ENCODE results near the gene PRKAB2. TPM values are rescaled to one million over a fixed set of nuclear protein-coding genes. Genes with fewer than 3 reads are reported as not detected.
"Not testable (repeated sequence)": the region's sequence is repeated elsewhere in the genome, so short reads cannot be mapped to it uniquely, and the experiment has no call there.

Gene PRKAB2
- total RNA-seq, 8 experiments from 2014 or later = 8.0 to 104 (median 38.7) TPM

DNA sequence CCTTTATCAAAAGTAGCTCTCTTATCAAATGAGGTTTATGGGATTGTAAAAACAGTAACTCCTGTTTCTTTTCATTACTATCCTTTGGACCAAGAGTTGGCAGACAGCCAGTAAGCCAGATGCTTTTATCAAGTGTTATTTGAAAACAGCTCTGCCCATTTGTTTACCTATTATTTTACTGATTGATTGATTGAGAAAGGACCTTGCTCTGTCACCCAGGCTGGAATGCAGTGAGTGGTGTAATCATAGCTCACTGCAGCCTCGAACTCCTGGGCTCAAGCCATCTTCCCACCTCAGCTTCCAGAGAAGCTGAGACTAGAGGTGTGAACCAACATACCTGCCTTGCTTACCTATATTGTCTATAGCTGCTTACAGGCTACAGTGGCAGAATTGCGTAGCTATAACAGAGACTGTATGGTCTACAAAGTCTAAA, 3.6 kb downstream of the PRKAB2 start:
- no peak overlapping the region for H3K27ac ChIP-seq
- in situ Hi-C loops (cut with MboI; ENCODE audit: low pct_unique_long_range_greater_than_20kb in 2 of 9, low sequenced_read_pairs in 9 of 9, unreplicated experiment in 9 of 9) = no loop called here
- WGBS, 10 experiments = 58 to 100% (median 65%) methylated on average over 1 to 2 of the region's 2 CpGs; no CpG with 5 or more reads in 4 of the 10 experiments
- peaks cover 21 to 22% of the 10 kb centered on the region in 2 donors for H3K4me1 ChIP-seq (replicated peaks in 1 of 2)
- H3K4me3 ChIP-seq = no peak overlapping the region
- no peak for ATAC-seq (replicated peaks in 6 of 8)

DNA sequence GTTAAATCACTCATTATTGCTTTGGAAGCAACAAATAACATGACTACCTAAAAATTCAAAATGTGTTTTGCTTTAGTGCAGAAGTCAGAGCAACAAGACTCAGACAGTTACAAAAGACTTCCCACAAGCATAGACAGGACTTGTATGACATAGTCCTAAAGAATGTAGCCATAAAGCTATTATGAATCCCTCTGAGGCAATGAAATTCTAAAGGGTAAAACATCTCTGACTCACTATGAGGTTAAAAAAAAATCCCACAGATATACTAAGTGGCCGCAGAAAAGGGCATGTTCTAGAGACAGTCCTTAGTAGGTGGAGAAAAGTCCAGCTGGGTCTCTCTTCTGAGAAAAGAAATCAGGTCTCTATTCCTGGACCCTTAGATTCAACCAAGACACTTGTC, 4.9 kb downstream of the PRKAB2 start:
- peak in 2 of 8 experiments; percentile 60 to 71 for ATAC-seq (replicated peaks in 6 of 8)
- WGBS, 10 experiments = 86 to 100% (median 89%) methylated on average over 1 of the region's 1 CpG; no CpG with 5 or more reads in 7 of the 10 experiments
- Histone ChIP-seq H3K4me3 (no peak overlapping the region), H3K4me1 (replicated peaks in 1 of 2) (peaks cover 16 to 17% of the 10 kb centered on the region in 2 donors), H3K27ac (no peak overlapping the region)
- in situ Hi-C loops (cut with MboI; ENCODE audit: low pct_unique_long_range_greater_than_20kb in 2 of 9, low sequenced_read_pairs in 9 of 9, unreplicated experiment in 9 of 9) = no loop called here

DNA sequence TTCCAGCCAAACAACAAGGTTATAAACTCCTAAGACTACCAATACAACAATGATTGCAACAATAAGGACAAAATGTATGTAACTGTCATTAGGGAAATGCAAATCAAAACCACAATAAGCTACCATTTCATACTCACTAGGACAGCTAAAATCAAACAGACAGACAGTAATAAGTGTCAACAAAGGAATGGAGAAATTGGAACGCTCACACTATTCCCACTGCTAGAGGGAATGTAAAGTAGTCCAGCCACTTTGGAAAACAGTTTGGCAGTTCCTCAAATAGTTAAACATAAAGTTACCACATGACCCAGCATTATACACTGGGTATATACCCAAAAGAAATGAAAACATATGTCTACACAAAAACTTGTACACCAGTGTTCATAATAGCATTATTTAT, 9.3 kb downstream of the PRKAB2 start:
- Histone ChIP-seq H3K27ac (no peak overlapping the region), H3K4me3 (no peak overlapping the region), H3K4me1 (replicated peaks in 1 of 2) (no peaks in the 10 kb centered on the region)
- in situ Hi-C loops (cut with MboI; ENCODE audit: low pct_unique_long_range_greater_than_20kb in 2 of 9, low sequenced_read_pairs in 9 of 9, unreplicated experiment in 9 of 9) = no loop called here
- WGBS, 10 experiments = 80 to 100% (median 100%) methylated on average over 1 of the region's 1 CpG; no CpG with 5 or more reads in 3 of the 10 experiments
- ATAC-seq (replicated peaks in 6 of 8) = no peak

DNA sequence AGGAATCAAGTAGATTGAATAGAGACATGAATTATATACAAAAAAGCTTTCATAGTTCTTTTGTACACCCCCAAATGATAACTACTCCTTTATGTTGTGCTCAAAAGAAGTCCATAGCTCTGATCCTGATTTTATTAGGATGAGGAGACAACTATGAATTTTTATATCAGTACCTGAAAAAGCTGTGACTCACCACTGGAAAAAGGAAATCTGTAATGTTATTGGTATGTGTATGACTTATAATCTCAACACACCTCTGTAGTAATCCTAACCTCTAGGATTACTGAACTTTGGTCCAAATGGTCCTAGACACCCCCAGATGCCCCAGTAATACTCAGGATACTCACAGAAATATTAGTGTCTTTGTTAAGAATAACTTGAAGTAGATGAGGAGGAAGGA, 10.2 kb downstream of the PRKAB2 start:
- H3K4me3 ChIP-seq = no peak overlapping the region
- ATAC-seq (replicated peaks in 6 of 8) = no peak
- in situ Hi-C loops (cut with MboI; ENCODE audit: low pct_unique_long_range_greater_than_20kb in 2 of 9, low sequenced_read_pairs in 9 of 9, unreplicated experiment in 9 of 9) = no loop called here
- no peak overlapping the region for H3K27ac ChIP-seq
- no peaks in the 10 kb centered on the region for H3K4me1 ChIP-seq (replicated peaks in 1 of 2)

DNA sequence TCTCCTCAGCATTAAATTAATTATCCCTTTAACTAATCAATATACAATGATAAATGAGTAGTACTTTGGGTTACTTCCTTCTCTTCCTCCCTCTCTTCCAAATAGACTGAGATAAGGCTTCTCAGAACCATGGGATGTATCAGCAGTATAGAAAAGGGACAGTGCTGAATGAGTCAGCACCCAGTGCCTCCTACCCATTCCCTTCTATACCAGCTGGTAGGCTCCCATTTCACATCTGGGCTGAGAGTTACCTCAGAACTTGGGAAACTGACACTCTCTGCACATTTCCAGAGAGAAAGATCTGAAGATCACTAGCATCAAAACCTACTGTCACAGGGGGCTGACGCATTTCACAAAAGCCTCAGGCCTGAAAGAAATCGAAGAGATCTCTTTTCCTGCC, 15.2 kb downstream of the PRKAB2 start:
- in situ Hi-C loops (cut with MboI; ENCODE audit: low pct_unique_long_range_greater_than_20kb in 2 of 9, low sequenced_read_pairs in 9 of 9, unreplicated experiment in 9 of 9); H3K27ac ChIP-seq; ATAC-seq (replicated peaks in 6 of 8); H3K4me3 ChIP-seq; H3K4me1 ChIP-seq (replicated peaks in 1 of 2): not testable (repeated sequence)
- 100% methylated on average over 1 to 2 of the region's 2 CpGs; no CpG with 5 or more reads in 4 of the 10 experiments for WGBS, 10 experiments

DNA sequence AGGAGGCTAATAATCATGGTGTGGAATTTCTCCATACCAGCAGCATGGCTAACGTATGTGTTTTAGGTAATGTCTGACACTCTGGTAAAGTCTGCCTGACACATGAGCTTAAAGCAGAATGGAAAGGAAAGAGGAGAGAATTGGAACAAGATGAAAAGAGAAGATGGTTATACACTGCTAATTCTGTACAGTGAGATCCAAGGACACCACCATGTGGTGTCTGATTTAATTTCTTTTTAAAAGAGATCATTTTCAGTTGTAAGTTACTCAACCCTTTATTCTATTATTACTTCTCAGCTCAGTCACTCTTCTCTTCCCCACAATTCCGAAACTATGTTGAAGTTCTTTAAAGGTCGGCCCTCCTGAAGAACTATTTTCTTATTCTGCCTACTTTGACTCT, 15.6 kb downstream of the PRKAB2 start:
- 60 to 100% (median 96%) methylated on average over 2 to 3 of the region's 3 CpGs for WGBS, 10 experiments
- Histone ChIP-seq H3K27ac (no peak overlapping the region), H3K4me3 (no peak overlapping the region), H3K4me1 (replicated peaks in 1 of 2) (no peaks in the 10 kb centered on the region)
- ATAC-seq (replicated peaks in 6 of 8) = no peak
- in situ Hi-C loops (cut with MboI; ENCODE audit: low pct_unique_long_range_greater_than_20kb in 2 of 9, low sequenced_read_pairs in 9 of 9, unreplicated experiment in 9 of 9) = no loop called here

DNA sequence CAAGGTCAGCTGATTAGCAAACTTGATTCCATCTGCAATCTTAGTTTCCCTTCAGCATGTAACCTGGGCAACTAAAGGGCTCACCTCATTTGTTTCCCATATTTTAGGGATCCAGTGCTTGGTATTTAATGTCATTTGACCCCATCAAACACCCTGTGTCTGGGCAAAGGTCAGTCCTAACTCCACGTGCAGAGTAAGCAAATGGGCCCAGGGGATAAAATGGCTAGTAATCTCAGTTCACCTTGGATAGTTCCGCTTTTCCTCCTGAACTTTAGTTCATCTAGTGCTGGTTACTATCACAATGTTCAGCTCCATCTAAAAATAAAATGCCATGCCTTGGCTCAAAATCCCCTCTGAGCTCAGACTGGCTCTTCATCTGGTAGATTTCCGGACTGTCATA, 19.5 kb downstream of the PRKAB2 start:
- H3K4me1 ChIP-seq (replicated peaks in 1 of 2) = no peaks in the 10 kb centered on the region
- no peak overlapping the region for H3K4me3 ChIP-seq
- 0 to 100% (median 89%) methylated on average over 1 to 3 of the region's 3 CpGs; no CpG with 5 or more reads in 2 of the 10 experiments for WGBS, 10 experiments
- ATAC-seq (replicated peaks in 6 of 8) = no peak
- in situ Hi-C loops (cut with MboI; ENCODE audit: low pct_unique_long_range_greater_than_20kb in 2 of 9, low sequenced_read_pairs in 9 of 9, unreplicated experiment in 9 of 9) = no loop called here
- H3K27ac ChIP-seq = no peak overlapping the region

DNA sequence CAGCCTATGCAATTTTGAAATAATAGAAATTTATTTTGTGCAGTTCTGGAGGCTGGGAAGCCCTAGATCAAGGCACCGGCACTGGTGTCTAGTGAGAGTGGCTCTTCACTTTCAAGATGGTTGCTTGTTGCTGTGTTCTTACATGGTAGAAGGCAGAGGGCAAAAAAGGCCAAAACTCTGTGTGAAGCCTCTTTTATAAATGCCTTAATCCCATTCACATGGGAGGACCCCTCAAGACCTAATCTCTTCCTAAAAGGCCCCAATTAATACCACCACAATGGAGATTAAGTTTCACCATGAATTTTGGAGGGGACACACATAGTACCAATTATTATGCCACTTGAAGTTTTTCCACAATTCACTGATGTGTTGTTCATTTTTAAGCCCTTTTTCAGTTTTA, 21.0 kb downstream of the PRKAB2 start:
- in situ Hi-C loops (cut with MboI; ENCODE audit: low pct_unique_long_range_greater_than_20kb in 2 of 9, low sequenced_read_pairs in 9 of 9, unreplicated experiment in 9 of 9) = no loop called here
- Histone ChIP-seq H3K4me3 (no peak overlapping the region), H3K27ac (no peak overlapping the region), H3K4me1 (replicated peaks in 1 of 2) (no peaks in the 10 kb centered on the region)
- no peak for ATAC-seq (replicated peaks in 6 of 8)
- WGBS, 10 experiments = 40 to 100% (median 100%) methylated on average over 1 of the region's 1 CpG; no CpG with 5 or more reads in 1 of the 10 experiments

DNA sequence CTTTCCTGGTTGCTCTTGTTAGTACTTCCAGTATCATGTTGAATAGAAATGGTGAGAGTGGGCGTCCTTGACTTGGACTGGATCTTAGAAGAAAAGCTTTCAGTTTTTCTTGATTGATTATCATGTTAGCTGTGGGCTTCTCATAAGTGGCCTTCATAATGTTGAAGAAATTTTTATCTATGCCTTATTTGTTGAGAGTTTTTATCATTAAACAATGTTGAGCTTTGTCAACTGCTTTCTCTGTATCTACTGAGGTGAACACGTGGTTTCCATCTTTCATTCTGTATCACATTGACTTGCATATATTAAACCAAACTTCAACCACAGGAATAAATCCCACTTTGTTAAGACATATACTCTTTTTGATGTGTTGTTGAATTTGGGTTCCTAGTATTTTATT, 29.4 kb downstream of the PRKAB2 start:
- WGBS, 10 experiments = 66 to 100% (median 93%) methylated on average over 1 to 2 of the region's 2 CpGs; no CpG with 5 or more reads in 1 of the 10 experiments
- no peak for ATAC-seq (replicated peaks in 6 of 8)
- no peak overlapping the region for H3K4me3 ChIP-seq

DNA sequence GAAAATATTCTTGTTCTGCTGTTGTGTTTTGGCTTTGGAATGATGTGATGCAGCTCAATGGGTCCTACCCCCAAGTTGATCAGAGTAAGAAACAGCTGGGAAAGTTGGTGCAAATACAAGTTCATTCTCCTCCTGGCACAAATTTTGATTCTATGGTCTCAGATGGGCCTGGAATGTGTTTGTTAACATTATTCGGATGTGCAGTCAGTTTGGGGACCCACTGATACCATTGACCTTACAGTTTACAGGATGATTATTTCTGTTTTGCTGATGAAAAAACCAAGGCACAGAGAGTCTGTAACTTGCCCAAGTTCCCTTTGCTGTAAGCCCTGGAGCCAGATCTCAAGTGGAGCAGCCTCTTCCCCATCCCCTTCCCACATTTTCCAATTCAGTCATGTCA, 41.5 kb downstream of the PRKAB2 start:
- in situ Hi-C loops (cut with MboI; ENCODE audit: low pct_unique_long_range_greater_than_20kb in 2 of 9, low sequenced_read_pairs in 9 of 9, unreplicated experiment in 9 of 9); ATAC-seq (replicated peaks in 6 of 8): not testable (repeated sequence)
- WGBS, 10 experiments = 88 to 100% (median 100%) methylated on average over 1 of the region's 1 CpG; no CpG with 5 or more reads in 3 of the 10 experiments

More for the DNA sequence above, 29.4 kb downstream of the PRKAB2 start:
- in situ Hi-C loops (cut with MboI; ENCODE audit: low pct_unique_long_range_greater_than_20kb in 2 of 9, low sequenced_read_pairs in 9 of 9, unreplicated experiment in 9 of 9) = no loop called here
- Histone ChIP-seq H3K27ac (no peak overlapping the region), H3K4me1 (replicated peaks in 1 of 2) (no peaks in the 10 kb centered on the region)

DNA sequence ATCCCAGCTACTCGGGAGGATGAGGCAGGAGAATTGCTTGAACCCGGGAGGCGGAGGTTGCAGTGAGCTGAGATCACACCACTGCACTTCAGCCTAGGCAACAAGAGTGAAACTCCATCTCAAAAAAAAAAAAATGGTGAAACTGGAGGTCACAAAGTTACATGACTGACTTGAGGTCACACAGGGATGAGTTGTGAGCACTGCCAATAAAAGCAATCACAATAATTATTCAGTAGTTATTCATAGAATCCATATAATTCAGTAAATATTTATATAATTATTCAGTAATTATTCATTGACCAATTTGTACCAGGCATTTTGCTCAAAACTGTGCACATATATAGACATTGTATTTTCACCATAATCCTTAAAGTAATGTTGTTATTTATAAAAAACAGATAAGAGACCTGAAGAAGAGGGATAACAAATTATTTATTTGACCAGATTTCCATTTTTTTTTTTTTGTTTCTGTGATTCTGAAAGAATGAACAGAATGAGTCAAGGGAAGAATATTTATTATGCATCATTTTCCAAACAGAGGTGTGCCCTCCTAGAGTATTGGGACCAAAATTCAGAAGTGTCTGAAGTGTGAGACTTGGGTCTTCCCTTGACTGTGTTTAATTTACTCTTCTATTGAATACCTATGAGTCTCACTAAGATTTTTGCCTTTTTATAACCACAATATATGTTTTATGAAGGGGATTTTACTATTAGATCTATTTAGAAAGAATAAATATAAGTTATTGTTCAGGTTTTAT, 43.0 kb downstream of the PRKAB2 start:
- Histone ChIP-seq H3K27ac (no peak overlapping the region), H3K4me3 (no peak overlapping the region), H3K4me1 (replicated peaks in 1 of 2) (no peaks in the 10 kb centered on the region)
- no peak for ATAC-seq (replicated peaks in 6 of 8)
- WGBS, 10 experiments = 50 to 100% (median 89%) methylated on average over 2 to 3 of the region's 3 CpGs; no CpG with 5 or more reads in 2 of the 10 experiments
- in situ Hi-C loops (cut with MboI; ENCODE audit: low pct_unique_long_range_greater_than_20kb in 2 of 9, low sequenced_read_pairs in 9 of 9, unreplicated experiment in 9 of 9) = no loop called here

More for the DNA sequence above, 41.5 kb downstream of the PRKAB2 start:
- H3K4me1 ChIP-seq (replicated peaks in 1 of 2); H3K4me3 ChIP-seq; H3K27ac ChIP-seq: not testable (repeated sequence)

DNA sequence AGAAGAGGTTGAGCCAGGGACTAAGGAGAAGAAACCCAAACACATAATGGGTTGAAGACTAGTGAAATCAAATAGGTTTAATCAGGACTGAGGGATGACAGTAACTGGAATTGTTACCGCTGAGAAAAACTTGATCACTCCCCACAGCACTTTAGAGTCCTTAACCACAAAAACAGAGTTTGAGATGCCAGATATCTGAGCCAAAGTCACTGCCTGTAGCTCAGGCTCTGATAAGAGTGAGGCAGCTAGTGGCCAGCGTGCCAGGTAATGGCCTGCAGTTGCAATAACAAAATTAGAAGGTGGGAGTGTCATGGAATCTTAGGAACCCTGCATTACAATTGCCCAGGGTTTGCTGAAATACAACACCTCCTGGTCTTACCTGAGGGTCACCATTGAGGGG, 48.0 kb downstream of the PRKAB2 start:
- no peak overlapping the region for H3K4me3 ChIP-seq
- no peak for ATAC-seq (replicated peaks in 6 of 8)
- H3K4me1 ChIP-seq (replicated peaks in 1 of 2) = no peaks in the 10 kb centered on the region
- 55 to 100% (median 75%) methylated on average over 1 to 2 of the region's 2 CpGs; no CpG with 5 or more reads in 4 of the 10 experiments for WGBS, 10 experiments
- no peak overlapping the region for H3K27ac ChIP-seq
- in situ Hi-C loops (cut with MboI; ENCODE audit: low pct_unique_long_range_greater_than_20kb in 2 of 9, low sequenced_read_pairs in 9 of 9, unreplicated experiment in 9 of 9) = no loop called here

DNA sequence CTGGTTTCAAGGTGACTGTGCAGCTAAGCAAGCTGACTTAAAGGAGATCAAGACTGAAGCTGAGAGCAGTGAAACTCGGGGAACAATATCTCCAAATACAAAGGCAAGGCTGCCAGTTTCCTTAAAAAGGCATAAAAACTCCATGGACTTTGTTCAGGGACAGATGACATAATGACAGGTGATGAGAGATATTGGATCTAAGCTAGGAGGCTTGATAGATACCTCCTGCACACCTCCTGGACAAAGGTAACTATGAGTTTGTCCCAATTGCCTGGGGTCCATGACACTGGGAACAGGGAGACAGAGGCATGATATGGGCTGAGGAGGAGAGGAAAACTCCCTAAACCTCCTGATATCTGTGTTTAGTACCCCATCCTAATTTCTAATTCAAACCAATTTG, 55.2 kb downstream of the PRKAB2 start:
- WGBS, 10 experiments = 0 to 77% (median 44%) methylated on average over 1 of the region's 1 CpG; no CpG with 5 or more reads in 4 of the 10 experiments
- in situ Hi-C loops (cut with MboI; ENCODE audit: low pct_unique_long_range_greater_than_20kb in 2 of 9, low sequenced_read_pairs in 9 of 9, unreplicated experiment in 9 of 9) = no loop called here
- H3K4me1 ChIP-seq (replicated peaks in 1 of 2) = no peaks in the 10 kb centered on the region
- no peak for ATAC-seq (replicated peaks in 6 of 8)
- no peak overlapping the region for H3K27ac ChIP-seq
- H3K4me3 ChIP-seq = no peak overlapping the region

DNA sequence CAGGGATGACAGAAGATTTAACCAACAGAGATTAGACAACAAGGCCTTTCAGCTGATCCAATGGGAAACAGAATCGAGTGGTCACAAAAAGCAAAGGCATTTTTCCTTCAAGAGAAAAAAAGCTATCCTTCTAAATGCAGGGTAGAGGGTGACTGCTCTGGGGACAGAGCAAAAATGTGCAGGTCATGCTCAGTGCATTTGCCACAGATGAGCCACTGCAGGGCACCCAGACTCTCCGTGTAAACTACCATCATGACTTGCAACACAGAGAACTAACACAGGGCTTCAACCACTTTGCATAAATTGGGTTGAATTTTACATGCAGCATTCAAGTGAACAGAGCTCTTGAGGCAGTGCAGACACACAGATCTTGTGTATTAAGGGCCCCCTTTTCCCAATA, 56.8 kb downstream of the PRKAB2 start:
- Histone ChIP-seq H3K27ac (no peak overlapping the region), H3K4me1 (replicated peaks in 1 of 2) (no peaks in the 10 kb centered on the region), H3K4me3 (no peak overlapping the region)
- in situ Hi-C loops (cut with MboI; ENCODE audit: low pct_unique_long_range_greater_than_20kb in 2 of 9, low sequenced_read_pairs in 9 of 9, unreplicated experiment in 9 of 9) = no loop called here
- no peak for ATAC-seq (replicated peaks in 6 of 8)
- 0 to 66% (median 40%) methylated on average over 1 to 2 of the region's 2 CpGs; no CpG with 5 or more reads in 1 of the 10 experiments for WGBS, 10 experiments

Measured in motor neuron (in vitro differentiated cells).